Tibial artery (tissue), 4 donors: Measurements from ENCODE around the gene FES.

Experiments used
- DNase-seq, 2 donors: peaks; one replicate each; pipeline ENCODE4 v3.0.0-alpha.2; 2019
- H3K27ac ChIP-seq, 2 donors: fragments of 200-600 bp; sonication (generic) in 1 of 2; 1 replicate in 1 of 2; 2 replicates in 1 of 2; pipeline ENCODE4 v1.5.1; 2018 to 2019; ENCODE audit warnings: mild to moderate bottlenecking in 1 of 2
- H3K27me3 ChIP-seq, 2 donors: fragments of 200-600 bp; sonication (generic) in 1 of 2; one replicate each; pipeline versions ENCODE4 v1.5.1 to v1.6.0; 2016 to 2019
- H3K36me3 ChIP-seq, 3 donors: fragments of 200-600 bp; sonication (generic) in 2 of 3; one replicate each; pipeline ENCODE4 v1.5.1; 2016 to 2019; ENCODE audit warnings: mild to moderate bottlenecking in 2 of 3
- H3K4me1 ChIP-seq, 4 donors: fragments of 200-600 bp; sonication (generic) in 2 of 4; 1 replicate in 3 of 4; 2 replicates in 1 of 4; pipeline ENCODE4 v1.5.1; 2016 to 2019
- H3K4me3 ChIP-seq, 2 donors: fragments of 200-600 bp; sonication (generic) in 1 of 2; 1 replicate in 1 of 2; 2 replicates in 1 of 2; pipeline ENCODE4 v1.5.1; 2018 to 2019; ENCODE audit warnings: mild to moderate bottlenecking in 2 of 2
- H3K9me3 ChIP-seq, 3 donors: fragments of 200-600 bp; sonication (generic) in 1 of 3; one replicate each; pipeline ENCODE4 v1.5.1; 2016 to 2019
- CTCF ChIP-seq, 2 experiments: fragments of 200-600 bp in 1 of 2; fragments of 450-650 bp in 1 of 2; IDR thresholded peaks; one replicate each; pipeline ENCODE4 v1.5.1; 2017 to 2019; ENCODE audit warnings: antibody characterized with exemption in 2 of 2, mild to moderate bottlenecking in 1 of 2, moderate library complexity in 1 of 2
- intact Hi-C: fragments of 100-400 bp; cut with DNase I; formaldehyde crosslinking; loops from one replicate; pipeline ENCODE4 v1.15.0; 2023; ENCODE audit warnings: low total_unique reads

FES gene

GRCh38 chr15:90857883-90858443 is 26.3 kb upstream of the FES start:
- intact Hi-C loops: loop anchor here (10.0 kb wide), 1 partner anchor 83 kb away; no protein-coding TSS in a partner anchor
- Histone ChIP-seq H3K9me3 (no peaks in the 10 kb centered on the region), H3K4me1 (no peaks in the 10 kb centered on the region), H3K36me3 (no peaks in the 10 kb centered on the region), H3K27ac (no peak overlapping the region), H3K27me3 (no peaks in the 10 kb centered on the region), H3K4me3 (no peak overlapping the region)
- no peak for DNase-seq
- no peak for TF ChIP-seq CTCF (IDR thresholded peaks at IDR 0.05)

GRCh38 chr15:90859234-90860131 is 24.8 kb upstream of the FES start:
- H3K4me1 ChIP-seq: no peaks in the 10 kb centered on the region
- no peak for DNase-seq
- intact Hi-C loops: loop anchor here (10.0 kb wide), 1 partner anchor 85 kb away; no protein-coding TSS in a partner anchor
- no peaks in the 10 kb centered on the region for H3K36me3 ChIP-seq
- no peak overlapping the region for H3K27ac ChIP-seq
- no peak overlapping the region for H3K4me3 ChIP-seq
- TF ChIP-seq CTCF (IDR thresholded peaks at IDR 0.05): no peak
- no peaks in the 10 kb centered on the region for H3K27me3 ChIP-seq
- H3K9me3 ChIP-seq: no peaks in the 10 kb centered on the region

GRCh38 chr15:90860450-90860849 is 23.9 kb upstream of the FES start:
- no peak for DNase-seq
- Histone ChIP-seq H3K9me3 (no peaks in the 10 kb centered on the region), H3K27me3 (no peaks in the 10 kb centered on the region), H3K27ac (no peak overlapping the region), H3K4me3 (no peak overlapping the region), H3K36me3 (no peaks in the 10 kb centered on the region), H3K4me1 (no peaks in the 10 kb centered on the region)
- no peak for TF ChIP-seq CTCF (IDR thresholded peaks at IDR 0.05)
- intact Hi-C loops: no loop called here

GRCh38 chr15:90860942-90861675 is 23.2 kb upstream of the FES start:
- H3K4me1 ChIP-seq: no peaks in the 10 kb centered on the region
- TF ChIP-seq CTCF (IDR thresholded peaks at IDR 0.05): no peak
- no peaks in the 10 kb centered on the region for H3K9me3 ChIP-seq
- H3K4me3 ChIP-seq: no peak overlapping the region
- no peak overlapping the region for H3K27ac ChIP-seq
- H3K27me3 ChIP-seq: no peaks in the 10 kb centered on the region
- DNase-seq: no peak
- intact Hi-C loops: no loop called here
- H3K36me3 ChIP-seq: no peaks in the 10 kb centered on the region

- no peak for DNase-seq
These were observed 21.8 kb upstream of the FES start for GRCh38 chr15:90862487-90862886.

More at GRCh38 chr15:90862487-90862886, 21.8 kb upstream of the FES start:
- H3K36me3 ChIP-seq: no peaks in the 10 kb centered on the region
- H3K4me1 ChIP-seq: no peaks in the 10 kb centered on the region
- intact Hi-C loops: no loop called here
- no peak for TF ChIP-seq CTCF (IDR thresholded peaks at IDR 0.05)
- H3K9me3 ChIP-seq: no peaks in the 10 kb centered on the region
- H3K27ac ChIP-seq: no peak overlapping the region
- no peaks in the 10 kb centered on the region for H3K27me3 ChIP-seq
- no peak overlapping the region for H3K4me3 ChIP-seq
